ENCODE measurements around the gene PPP1R12B. TPM values are rescaled to one million over a fixed set of nuclear protein-coding genes. Genes with fewer than 3 reads are reported as not detected.
"Not testable (repeated sequence)": the region's sequence is repeated elsewhere in the genome, so short reads cannot be mapped to it uniquely, and the experiment has no call there.

Gene PPP1R12B
- total RNA-seq, 8 experiments from 2014 or later: 9.7 to 113 (median 18.6) TPM

DNA sequence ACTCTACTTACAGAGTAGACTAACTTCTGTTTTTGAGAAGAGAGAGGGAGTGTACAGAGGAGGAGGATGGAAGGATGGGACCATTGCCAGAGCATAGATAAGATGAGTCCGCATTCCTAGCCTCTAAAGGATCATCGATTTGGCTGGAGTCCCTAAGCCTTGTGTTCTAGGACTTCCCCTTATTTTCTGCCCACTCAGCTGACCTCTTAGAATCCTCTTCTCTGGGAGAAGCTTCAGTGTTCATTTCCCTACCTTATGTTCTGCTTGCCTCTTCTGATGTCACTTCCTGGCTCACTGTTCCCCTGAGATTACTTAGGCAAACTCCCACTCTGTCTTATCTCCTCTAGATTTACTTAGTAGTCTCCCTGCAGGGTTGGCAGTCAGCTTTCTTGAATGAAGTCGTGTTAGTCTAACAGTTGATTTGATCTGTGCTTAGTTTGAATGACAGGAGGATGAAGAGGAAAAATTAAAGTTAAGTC, 205.1 kb downstream of the PPP1R12B start:
- ATAC-seq (replicated peaks in 6 of 8): peak in 2 of 8 experiments; percentile 11 to 23
- Histone ChIP-seq H3K4me3 (no peak overlapping the region), H3K27ac (no peak overlapping the region), H3K4me1 (replicated peaks in 1 of 2) (no peaks in the 10 kb centered on the region)
- in situ Hi-C loops (cut with MboI; ENCODE audit: low pct_unique_long_range_greater_than_20kb in 2 of 9, low sequenced_read_pairs in 9 of 9, unreplicated experiment in 9 of 9): no loop called here
- WGBS, 10 experiments: 73 to 100% (median 93%) methylated on average over 1 to 3 of the region's 3 CpGs; no CpG with 5 or more reads in 2 of the 10 experiments

- H3K4me1 ChIP-seq (replicated peaks in 1 of 2); H3K27ac ChIP-seq; in situ Hi-C loops (cut with MboI; ENCODE audit: low pct_unique_long_range_greater_than_20kb in 2 of 9, low sequenced_read_pairs in 9 of 9, unreplicated experiment in 9 of 9); H3K4me3 ChIP-seq; ATAC-seq (replicated peaks in 6 of 8): not testable (repeated sequence)
- 94 to 100% (median 100%) methylated on average over 1 to 4 of the region's 4 CpGs; no CpG with 5 or more reads in 5 of the 10 experiments for WGBS, 10 experiments
Measured at GRCh38 chr1:202554619-202555018, 206.1 kb downstream of the PPP1R12B start.

DNA sequence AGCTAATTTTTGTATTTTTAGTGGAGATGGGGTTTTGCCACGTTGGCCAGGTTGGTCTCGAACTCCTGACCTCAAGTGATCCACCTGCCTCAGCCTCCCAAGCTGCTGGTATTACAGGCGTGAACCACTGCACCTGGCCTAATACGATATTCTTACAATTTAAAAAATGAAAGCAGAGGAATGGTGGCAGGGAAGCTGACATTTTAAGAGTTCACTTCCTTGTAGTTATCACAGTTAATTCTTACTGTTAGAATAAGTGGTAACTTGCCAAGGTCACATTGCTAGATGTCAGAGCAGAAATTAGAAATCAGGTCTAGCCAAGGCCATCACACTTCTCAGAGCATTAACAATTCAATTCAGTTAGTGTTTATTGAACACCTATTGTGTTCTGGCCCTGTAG, 207.5 kb downstream of the PPP1R12B start:
- in situ Hi-C loops (cut with MboI; ENCODE audit: low pct_unique_long_range_greater_than_20kb in 2 of 9, low sequenced_read_pairs in 9 of 9, unreplicated experiment in 9 of 9); H3K27ac ChIP-seq; ATAC-seq (replicated peaks in 6 of 8); H3K4me3 ChIP-seq; H3K4me1 ChIP-seq (replicated peaks in 1 of 2): not testable (repeated sequence)
- WGBS, 10 experiments: 90 to 100% (median 96%) methylated on average over 2 to 4 of the region's 4 CpGs; no CpG with 5 or more reads in 5 of the 10 experiments

GRCh38 chr1:202557662-202558061, 209.2 kb downstream of the PPP1R12B start:
- H3K4me1 ChIP-seq (replicated peaks in 1 of 2); H3K27ac ChIP-seq; in situ Hi-C loops (cut with MboI; ENCODE audit: low pct_unique_long_range_greater_than_20kb in 2 of 9, low sequenced_read_pairs in 9 of 9, unreplicated experiment in 9 of 9); H3K4me3 ChIP-seq: not testable (repeated sequence)
- WGBS, 10 experiments: 0 to 100% (median 78%) methylated on average over 1 of the region's 1 CpG; no CpG with 5 or more reads in 2 of the 10 experiments
- ATAC-seq (replicated peaks in 6 of 8): peak in 2 of 8 experiments; percentile 46 to 48

DNA sequence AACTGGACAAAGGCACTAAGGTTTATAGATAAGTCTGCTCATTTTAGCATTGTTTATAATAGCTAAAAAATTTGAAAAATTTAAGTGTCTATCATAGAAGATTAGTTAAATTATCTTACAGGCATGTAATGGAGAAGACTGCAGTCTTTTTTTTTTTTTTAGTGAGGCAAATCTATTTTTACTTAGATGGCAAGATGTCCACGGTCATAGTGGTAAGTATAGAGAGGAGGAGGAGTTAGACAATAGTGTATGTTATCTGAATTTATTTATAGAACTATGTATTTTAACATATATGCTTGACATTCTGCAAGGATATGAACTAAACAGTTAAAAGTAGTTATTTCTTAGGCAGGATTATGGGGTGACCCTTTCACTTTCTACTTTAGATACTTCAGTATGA, 212.7 kb downstream of the PPP1R12B start:
- WGBS, 10 experiments: 50 to 100% (median 89%) methylated on average over 1 of the region's 1 CpG
- Histone ChIP-seq H3K27ac (no peak overlapping the region), H3K4me1 (replicated peaks in 1 of 2) (peaks cover 4 to 15% of the 10 kb centered on the region in 2 donors), H3K4me3 (no peak overlapping the region)
- in situ Hi-C loops (cut with MboI; ENCODE audit: low pct_unique_long_range_greater_than_20kb in 2 of 9, low sequenced_read_pairs in 9 of 9, unreplicated experiment in 9 of 9): no loop called here
- ATAC-seq (replicated peaks in 6 of 8): no peak

DNA sequence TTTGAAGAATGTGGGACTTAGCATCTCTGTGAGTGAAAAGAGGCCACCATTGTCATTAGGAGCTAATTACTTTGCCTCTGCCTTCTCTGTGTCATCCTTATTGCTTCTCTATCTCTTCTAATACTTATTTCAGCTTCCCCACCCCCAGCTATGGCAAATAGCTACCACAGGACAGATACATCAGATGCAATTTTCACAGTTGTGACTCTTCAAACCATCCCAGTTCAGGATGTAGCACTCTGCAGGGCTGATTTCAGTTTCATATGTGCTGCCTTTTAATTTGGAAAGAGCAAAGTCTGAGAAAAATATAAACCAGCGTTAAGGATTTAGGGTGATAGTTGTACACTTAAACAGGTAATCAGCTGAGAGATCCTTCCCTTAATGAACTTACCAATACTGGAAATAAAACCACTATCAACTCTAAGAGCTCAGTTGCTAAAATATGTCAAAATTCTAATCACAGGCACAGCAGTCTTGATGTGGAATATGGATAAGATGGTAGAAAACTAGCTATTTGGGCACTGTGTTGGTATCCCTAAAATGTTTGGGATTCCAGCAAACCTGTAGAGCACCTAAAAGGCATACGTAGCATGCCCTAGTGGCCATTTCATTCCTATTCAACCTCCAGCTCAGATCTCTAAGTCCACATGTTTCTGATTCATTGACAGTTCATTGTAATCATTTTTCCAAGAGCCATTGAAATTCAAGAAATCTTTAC, 213.4 kb downstream of the PPP1R12B start:
- Histone ChIP-seq H3K4me1 (replicated peaks in 1 of 2) (peaks cover 5 to 16% of the 10 kb centered on the region in 2 donors), H3K27ac (no peak overlapping the region), H3K4me3 (no peak overlapping the region)
- peak in 1 of 8 experiments; percentile 27 for ATAC-seq (replicated peaks in 6 of 8)
- 71 to 100% (median 97%) methylated on average over 1 to 2 of the region's 2 CpGs; no CpG with 5 or more reads in 3 of the 10 experiments for WGBS, 10 experiments
- in situ Hi-C loops (cut with MboI; ENCODE audit: low pct_unique_long_range_greater_than_20kb in 2 of 9, low sequenced_read_pairs in 9 of 9, unreplicated experiment in 9 of 9): no loop called here

DNA sequence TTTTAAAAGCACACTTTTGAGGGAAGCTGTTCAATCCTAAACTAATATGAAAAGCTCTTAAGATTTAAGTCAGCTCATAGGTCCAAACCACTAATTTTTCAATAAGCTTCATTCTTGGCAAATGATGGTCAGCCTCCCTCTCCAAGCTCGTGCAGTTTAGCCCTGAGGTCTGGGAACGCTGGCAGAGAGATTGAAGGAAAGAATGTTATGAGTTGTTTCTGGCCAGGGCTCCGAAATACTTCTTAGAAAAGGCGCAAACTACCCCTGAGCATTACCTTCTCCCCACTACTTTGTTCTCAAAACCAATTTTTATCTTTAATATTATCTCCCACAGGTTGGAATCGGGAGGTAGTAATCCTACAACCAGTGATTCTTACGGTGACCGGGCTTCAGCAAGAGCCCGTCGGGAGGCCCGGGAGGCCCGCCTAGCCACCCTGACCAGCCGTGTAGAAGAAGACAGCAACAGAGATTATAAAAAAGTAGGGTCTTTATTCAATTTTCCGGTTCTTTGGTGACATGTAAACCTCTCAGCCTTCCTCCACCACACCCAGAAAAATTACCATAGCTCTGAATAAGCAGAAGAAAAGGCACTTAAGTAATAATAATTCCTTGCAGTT, 214.1 kb downstream of the PPP1R12B start:
- 14 to 99% (median 67%) methylated on average over 4 to 13 of the region's 13 CpGs; no CpG with 5 or more reads in 2 of the 10 experiments for WGBS, 10 experiments
- Histone ChIP-seq H3K4me3 (no peak overlapping the region), H3K27ac (no peak overlapping the region), H3K4me1 (replicated peaks in 1 of 2) (peaks cover 7 to 22% of the 10 kb centered on the region in 2 donors)
- peak in 3 of 8 experiments; percentile 8 to 32 (median 16) for ATAC-seq (replicated peaks in 6 of 8)
- in situ Hi-C loops (cut with MboI; ENCODE audit: low pct_unique_long_range_greater_than_20kb in 2 of 9, low sequenced_read_pairs in 9 of 9, unreplicated experiment in 9 of 9): no loop called here

DNA sequence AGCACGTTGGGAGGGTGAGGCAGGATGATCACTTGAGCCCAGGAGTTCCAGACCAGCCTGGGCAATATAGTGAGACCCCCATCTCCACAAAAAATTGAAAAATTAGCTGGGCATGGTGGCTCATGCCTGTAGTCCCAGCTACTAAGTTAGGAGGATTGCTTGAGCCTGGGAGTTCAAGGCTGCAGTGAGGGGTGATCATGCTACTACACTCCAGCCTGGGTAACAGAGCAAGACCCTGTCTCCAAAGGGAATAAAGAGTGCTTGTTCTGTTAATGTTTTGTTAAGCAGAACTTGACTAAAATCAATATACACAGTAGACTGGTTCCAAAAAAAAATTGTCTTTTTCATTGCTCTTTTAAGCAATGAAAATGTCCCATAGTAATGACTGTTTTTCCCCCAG, 215.3 kb downstream of the PPP1R12B start:
- H3K4me1 ChIP-seq (replicated peaks in 1 of 2): peaks cover 11 to 32% of the 10 kb centered on the region in 2 donors
- no peak overlapping the region for H3K4me3 ChIP-seq
- no peak overlapping the region for H3K27ac ChIP-seq
- in situ Hi-C loops (cut with MboI; ENCODE audit: low pct_unique_long_range_greater_than_20kb in 2 of 9, low sequenced_read_pairs in 9 of 9, unreplicated experiment in 9 of 9): no loop called here
- WGBS, 10 experiments: 60 to 100% (median 100%) methylated on average over 1 of the region's 1 CpG; no CpG with 5 or more reads in 3 of the 10 experiments
- ATAC-seq (replicated peaks in 6 of 8): no peak

DNA sequence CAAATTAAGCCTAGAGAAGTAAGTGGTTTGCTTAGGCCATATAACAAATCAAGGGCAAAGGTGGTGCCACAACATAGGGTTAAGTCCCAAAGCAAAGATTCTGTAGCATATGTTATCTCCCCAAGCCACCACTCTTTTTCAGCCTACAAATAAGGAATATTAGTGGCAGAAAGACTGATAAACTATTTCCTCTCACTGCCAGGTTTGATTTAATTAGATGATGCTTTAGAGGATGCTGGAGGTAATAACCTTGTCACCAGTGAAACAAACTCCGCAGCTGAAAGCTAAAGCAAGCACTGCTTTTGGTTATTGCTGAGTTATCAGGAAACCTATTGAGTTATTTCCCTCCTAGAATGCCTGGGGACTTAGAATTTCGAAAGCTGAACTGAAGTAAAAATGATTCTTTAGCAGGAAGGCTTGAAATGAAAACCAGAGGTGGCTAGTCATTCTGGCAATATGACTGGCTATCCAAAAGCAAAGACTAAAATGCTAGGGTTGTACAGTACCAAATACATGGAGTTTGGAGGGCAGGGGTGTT, 216.5 kb downstream of the PPP1R12B start:
- no peak for ATAC-seq (replicated peaks in 6 of 8)
- 42 to 100% (median 91%) methylated on average over 1 to 2 of the region's 2 CpGs for WGBS, 10 experiments
- H3K4me3 ChIP-seq: no peak overlapping the region
- H3K4me1 ChIP-seq (replicated peaks in 1 of 2): peaks cover 11 to 41% of the 10 kb centered on the region in 2 donors
- no peak overlapping the region for H3K27ac ChIP-seq
- in situ Hi-C loops (cut with MboI; ENCODE audit: low pct_unique_long_range_greater_than_20kb in 2 of 9, low sequenced_read_pairs in 9 of 9, unreplicated experiment in 9 of 9): no loop called here

GRCh38 chr1:202565890-202566602, 217.5 kb downstream of the PPP1R12B start:
- peak in 5 of 8 experiments; percentile 3 to 50 (median 31) for ATAC-seq (replicated peaks in 6 of 8)
- Histone ChIP-seq H3K27ac (no peak overlapping the region), H3K4me1 (replicated peaks in 1 of 2) (peaks cover 11 to 41% of the 10 kb centered on the region in 2 donors), H3K4me3 (no peak overlapping the region)
- WGBS, 10 experiments: 22 to 100% (median 76%) methylated on average over 1 to 2 of the region's 2 CpGs; no CpG with 5 or more reads in 2 of the 10 experiments
- in situ Hi-C loops (cut with MboI; ENCODE audit: low pct_unique_long_range_greater_than_20kb in 2 of 9, low sequenced_read_pairs in 9 of 9, unreplicated experiment in 9 of 9): no loop called here

DNA sequence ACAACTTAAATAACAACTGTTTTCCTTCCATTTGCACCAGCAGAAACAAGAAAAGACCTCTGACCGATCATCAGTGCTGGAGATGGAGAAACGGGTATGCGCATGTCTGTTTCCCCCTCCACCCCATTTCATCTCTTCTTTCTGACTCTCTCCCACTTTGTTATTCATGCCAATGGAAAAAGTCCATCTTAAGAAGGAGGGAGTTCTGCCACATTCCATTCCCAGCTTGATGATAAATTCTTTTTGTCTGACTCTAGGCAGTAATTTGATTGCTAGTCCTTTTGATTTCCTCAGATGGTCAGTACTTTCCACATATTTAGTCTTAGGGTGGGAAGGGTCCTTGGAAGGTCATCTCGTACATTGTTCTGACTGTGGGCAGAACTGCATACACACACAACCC, 219.2 kb downstream of the PPP1R12B start:
- H3K27ac ChIP-seq: no peak overlapping the region
- ATAC-seq (replicated peaks in 6 of 8): peak in 4 of 8 experiments; percentile 30 to 52 (median 42)
- in situ Hi-C loops (cut with MboI; ENCODE audit: low pct_unique_long_range_greater_than_20kb in 2 of 9, low sequenced_read_pairs in 9 of 9, unreplicated experiment in 9 of 9): no loop called here
- H3K4me3 ChIP-seq: no peak overlapping the region
- 0 to 100% (median 55%) methylated on average over 1 to 4 of the region's 4 CpGs; no CpG with 5 or more reads in 2 of the 10 experiments for WGBS, 10 experiments
- peaks cover 11 to 41% of the 10 kb centered on the region in 2 donors for H3K4me1 ChIP-seq (replicated peaks in 1 of 2)

DNA sequence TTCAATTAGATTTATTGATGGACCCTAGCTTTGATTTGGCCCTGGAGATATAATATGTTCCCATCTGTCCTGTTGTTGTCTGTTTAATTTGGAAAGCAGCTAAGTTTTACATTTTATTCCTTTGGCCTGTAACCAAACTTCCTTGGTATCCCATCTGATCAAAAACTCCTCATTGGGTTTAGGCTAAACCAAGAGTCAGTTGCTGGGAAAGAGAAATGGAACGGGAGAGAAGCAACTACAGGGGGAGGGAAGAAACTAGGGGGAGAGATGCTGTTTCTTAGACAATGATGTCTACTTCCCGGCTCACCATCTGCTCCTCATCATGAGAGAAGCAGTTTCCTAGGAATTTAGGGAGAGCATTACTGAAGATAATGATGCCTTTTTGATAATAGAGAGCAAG, 219.9 kb downstream of the PPP1R12B start:
- no peak for ATAC-seq (replicated peaks in 6 of 8)
- no peak overlapping the region for H3K4me3 ChIP-seq
- H3K4me1 ChIP-seq (replicated peaks in 1 of 2): peaks cover 11 to 41% of the 10 kb centered on the region in 2 donors
- no peak overlapping the region for H3K27ac ChIP-seq
- in situ Hi-C loops (cut with MboI; ENCODE audit: low pct_unique_long_range_greater_than_20kb in 2 of 9, low sequenced_read_pairs in 9 of 9, unreplicated experiment in 9 of 9): no loop called here
- WGBS, 10 experiments: 0 to 86% (median 50%) methylated on average over 1 to 2 of the region's 2 CpGs; no CpG with 5 or more reads in 2 of the 10 experiments
